Tibial nerve (tissue), 4 donors: ENCODE results near the gene NABP2.

Source experiments
- EP300 ChIP-seq, 2 donors: sonication (generic); formaldehyde crosslinking; IDR thresholded peaks; one replicate each; pipeline ENCODE4 v1.6.1; 2017; ENCODE audit warnings: antibody characterized with exemption in 2 of 2, mild to moderate bottlenecking in 1 of 2
- POLR2A ChIP-seq, 2 donors: fragments of 450-650 bp; IDR thresholded peaks; one replicate each; pipeline ENCODE4 v1.6.1; 2017; ENCODE audit warnings: antibody characterized with exemption in 2 of 2, mild to moderate bottlenecking in 2 of 2, moderate library complexity in 2 of 2
- TF ChIP-seq, protein P1 (sequence below), 5 experiments: fragments of 200-600 bp in 3 of 5; fragments of 450-650 bp in 2 of 5; sonication (generic) in 3 of 5; IDR thresholded peaks; one replicate each; pipeline ENCODE4 v1.5.1; 2016 to 2019; ENCODE audit warnings: antibody characterized with exemption in 5 of 5, mild to moderate bottlenecking in 3 of 5, moderate library complexity in 2 of 5

DNA sequence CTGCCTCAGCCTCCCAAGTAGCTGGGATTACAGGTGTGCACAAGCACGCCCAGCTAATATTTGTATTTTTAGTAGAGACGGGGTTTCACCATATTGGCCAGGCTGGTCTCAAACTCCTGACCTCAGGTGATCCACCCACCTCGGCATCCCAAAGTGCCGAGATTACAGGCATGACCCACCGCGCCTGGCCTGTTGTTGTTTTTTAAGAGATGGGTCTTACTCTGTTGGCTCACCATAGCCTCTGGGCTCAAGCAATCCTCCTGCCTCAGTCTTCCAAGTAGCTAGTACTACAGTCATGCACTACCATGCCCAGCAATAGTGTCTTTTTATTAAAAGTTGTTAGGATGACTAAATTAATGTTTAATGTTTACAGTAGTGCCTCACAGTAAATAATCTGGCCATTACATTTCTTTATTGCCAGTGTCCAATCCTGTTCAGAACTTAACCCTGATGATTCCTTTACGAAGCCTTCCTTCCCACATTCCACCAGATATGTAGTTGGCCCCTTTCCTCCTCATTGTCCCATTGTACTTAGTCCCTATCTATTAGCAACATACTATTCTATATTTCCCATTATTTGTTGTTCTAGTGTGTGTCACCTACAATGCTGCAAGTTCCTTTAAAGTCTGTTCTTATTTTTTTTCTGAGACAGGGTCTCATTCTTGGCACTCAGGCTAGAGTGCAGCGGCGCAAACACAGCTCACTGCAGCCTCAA lies 26.1 kb upstream of the NABP2 start:
- TF ChIP-seq, protein P1, sequence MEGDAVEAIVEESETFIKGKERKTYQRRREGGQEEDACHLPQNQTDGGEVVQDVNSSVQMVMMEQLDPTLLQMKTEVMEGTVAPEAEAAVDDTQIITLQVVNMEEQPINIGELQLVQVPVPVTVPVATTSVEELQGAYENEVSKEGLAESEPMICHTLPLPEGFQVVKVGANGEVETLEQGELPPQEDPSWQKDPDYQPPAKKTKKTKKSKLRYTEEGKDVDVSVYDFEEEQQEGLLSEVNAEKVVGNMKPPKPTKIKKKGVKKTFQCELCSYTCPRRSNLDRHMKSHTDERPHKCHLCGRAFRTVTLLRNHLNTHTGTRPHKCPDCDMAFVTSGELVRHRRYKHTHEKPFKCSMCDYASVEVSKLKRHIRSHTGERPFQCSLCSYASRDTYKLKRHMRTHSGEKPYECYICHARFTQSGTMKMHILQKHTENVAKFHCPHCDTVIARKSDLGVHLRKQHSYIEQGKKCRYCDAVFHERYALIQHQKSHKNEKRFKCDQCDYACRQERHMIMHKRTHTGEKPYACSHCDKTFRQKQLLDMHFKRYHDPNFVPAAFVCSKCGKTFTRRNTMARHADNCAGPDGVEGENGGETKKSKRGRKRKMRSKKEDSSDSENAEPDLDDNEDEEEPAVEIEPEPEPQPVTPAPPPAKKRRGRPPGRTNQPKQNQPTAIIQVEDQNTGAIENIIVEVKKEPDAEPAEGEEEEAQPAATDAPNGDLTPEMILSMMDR (IDR thresholded peaks at IDR 0.05) = no peak
- no peak for TF ChIP-seq POLR2A (IDR thresholded peaks at IDR 0.05)
- TF ChIP-seq EP300 (IDR thresholded peaks at IDR 0.05) = no peak
